ENCODE results near the gene ZNF205. TPM values are rescaled to one million over a fixed set of nuclear protein-coding genes. Genes with fewer than 3 reads are reported as not detected.
A peak's percentile ranks its signal among the peaks of the same experiment; 100 is the strongest.

The ZNF205 gene
- total and polyA plus RNA-seq, 2 of the 8 experiments (the other 6 are each of a cell fraction or from before 2014, with no cell fraction given), result 19.1 to 19.9 TPM

DNA sequence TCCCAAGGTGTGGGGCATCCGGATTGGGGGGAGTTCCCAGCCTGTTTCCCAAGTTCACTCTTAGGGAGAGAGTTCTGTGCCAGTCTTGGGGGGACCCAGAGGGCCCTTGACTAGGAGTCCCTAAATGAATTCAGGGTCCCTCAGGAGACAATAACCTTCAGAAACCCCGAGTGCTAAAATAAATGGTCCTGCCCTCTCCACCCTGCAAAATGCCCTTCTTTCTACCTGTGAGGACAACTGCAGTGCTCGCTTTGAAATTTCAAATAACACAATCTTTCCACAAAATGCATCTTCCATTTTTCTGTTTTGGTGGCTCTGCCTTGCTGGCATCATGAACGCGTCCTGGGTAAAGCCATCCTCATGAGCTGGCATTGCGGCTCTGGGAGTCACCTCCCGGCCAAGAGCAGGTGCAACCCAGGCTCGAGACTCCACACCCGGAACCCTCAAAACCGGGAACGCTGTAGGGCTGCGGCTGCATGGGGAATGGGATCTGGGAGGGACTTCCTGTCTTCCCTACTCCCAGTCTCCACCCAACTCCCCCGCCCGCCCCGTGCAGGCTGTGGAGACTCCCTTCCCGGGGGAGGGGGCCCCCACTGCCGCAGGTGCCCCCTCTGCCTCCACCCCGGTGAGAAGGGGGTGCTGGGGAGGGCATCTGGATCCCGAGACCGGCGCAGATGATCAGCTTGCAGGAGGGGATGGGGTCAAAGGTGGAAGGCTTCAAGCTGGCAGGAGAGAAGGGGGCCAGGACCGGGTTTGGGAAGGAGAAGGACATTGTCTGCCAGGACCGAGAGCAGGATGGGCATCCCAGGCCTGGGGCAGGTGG lies at the start of gene ZNF205 (continued):
- 0 out of 2 replicates have a peak, but pooled peaks have one; percentile 63 for TF ChIP-seq CHD2 (IDR thresholded peaks at IDR 0.05; ENCODE audit: low read length)
- 0 out of 2 replicates have a peak, but pooled peaks have one; percentile 5 for TF ChIP-seq POU5F1 (IDR thresholded peaks at IDR 0.05; ENCODE audit: low read depth, low read length)
- TF ChIP-seq TAF1 (IDR thresholded peaks at IDR 0.05; ENCODE audit: low read depth, low read length), result peak; percentile 82
- peak; percentile 27 for TF ChIP-seq SAP30 (IDR thresholded peaks at IDR 0.05; ENCODE audit: insufficient read depth, insufficient replicate concordance, low read length)
- TF ChIP-seq CHD7 (IDR thresholded peaks at IDR 0.05; ENCODE audit: insufficient replicate concordance, low read length), result no peak
- TF ChIP-seq RNF2 (IDR thresholded peaks at IDR 0.05; ENCODE audit: borderline replicate concordance, low read depth, low read length, missing control alignments, poor library complexity, severe bottlenecking), result no peak
- peak; percentile 55 for TF ChIP-seq ASH2L (IDR thresholded peaks at IDR 0.05; ENCODE audit: low read length)
- TF ChIP-seq SIN3A (conservative IDR thresholded peaks at IDR 0.05 in 1 of 2, IDR thresholded peaks at IDR 0.05 in 1 of 2; ENCODE audit: low read depth in 1 of 2, low read length in 2 of 2), result peak; percentile 79 to 95; a peak in 2 of 4 replicates

All from H1 (cell line).